Trophoblast cell (in vitro differentiated cells and primary cell): Measurements from ENCODE around the gene PLG.
"Not testable (repeated sequence)": the region's sequence is repeated elsewhere in the genome, so short reads cannot be mapped to it uniquely, and the experiment has no call there.

Source experiments
- DNase-seq, 2 donors: peaks; one replicate each; pipeline ENCODE4 v3.0.0-alpha.2; 2016
- H2AFZ ChIP-seq: 2 replicates; pipeline ENCODE4 v1.6.1; 2013; ENCODE audit warnings: low read length, moderate library complexity, mild to moderate bottlenecking; ENCODE audit not compliant: insufficient read depth, poor library complexity
- H2AK5ac ChIP-seq: 2 replicates; pipeline ENCODE4 v1.6.1; 2013; ENCODE audit warnings: mild to moderate bottlenecking, low read length
- H2BK120ac ChIP-seq: 2 replicates; pipeline ENCODE4 v1.6.1; 2013; ENCODE audit warnings: low read length, mild to moderate bottlenecking, moderate library complexity; ENCODE audit not compliant: insufficient read depth, poor library complexity
- H2BK12ac ChIP-seq: 2 replicates; pipeline ENCODE4 v1.6.1; 2013; ENCODE audit warnings: mild to moderate bottlenecking, low read length, moderate library complexity
- H2BK5ac ChIP-seq: 2 replicates; pipeline ENCODE4 v1.6.1; 2013; ENCODE audit warnings: low read length, low read depth, moderate library complexity, mild to moderate bottlenecking; ENCODE audit not compliant: poor library complexity
- H3K14ac ChIP-seq: 2 replicates; pipeline ENCODE4 v1.6.1; 2013; ENCODE audit warnings: mild to moderate bottlenecking, low read length
- H3K18ac ChIP-seq: 2 replicates; pipeline ENCODE4 v1.6.1; 2013; ENCODE audit warnings: mild to moderate bottlenecking, low read length
- H3K23ac ChIP-seq: 2 replicates; pipeline ENCODE4 v1.6.1; 2013; ENCODE audit warnings: low read length
- H3K27ac ChIP-seq: 2 replicates; pipeline ENCODE4 v1.5.1; 2013; ENCODE audit warnings: low read depth, mild to moderate bottlenecking, inconsistent platforms, low read length, moderate library complexity
- H3K27me3 ChIP-seq: 2 replicates; pipeline ENCODE4 v1.6.1; 2013; ENCODE audit warnings: inconsistent platforms, mild to moderate bottlenecking, low read length, moderate library complexity; ENCODE audit not compliant: insufficient read depth
- H3K36me3 ChIP-seq, 2 experiments: 1 replicate in 1 of 2; 2 replicates in 1 of 2; pipeline ENCODE4 v1.6.1; 2013; ENCODE audit warnings: low read length in 2 of 2, mild to moderate bottlenecking in 2 of 2, moderate library complexity in 1 of 2; ENCODE audit not compliant: insufficient read depth in 2 of 2, control insufficient read depth in 1 of 2
- H3K4ac ChIP-seq: 2 replicates; pipeline ENCODE4 v1.6.1; 2013; ENCODE audit warnings: low read depth, mild to moderate bottlenecking, low read length, moderate library complexity
- H3K4me1 ChIP-seq, 2 experiments: 1 replicate in 1 of 2; 2 replicates in 1 of 2; pipeline ENCODE4 v1.6.1; 2013; ENCODE audit warnings: low read length in 2 of 2, mild to moderate bottlenecking in 2 of 2, moderate library complexity in 1 of 2; ENCODE audit not compliant: insufficient read depth in 2 of 2, control insufficient read depth in 1 of 2
- H3K4me2 ChIP-seq: 2 replicates; pipeline ENCODE4 v1.6.1; 2013; ENCODE audit warnings: inconsistent platforms, mild to moderate bottlenecking, low read length, moderate library complexity
- H3K4me3 ChIP-seq: 2 replicates; pipeline ENCODE4 v1.5.1; 2013; ENCODE audit warnings: mild to moderate bottlenecking, low read depth, low read length, inconsistent platforms
- H3K79me1 ChIP-seq: one replicate; pipeline ENCODE4 v1.6.1; 2013; ENCODE audit warnings: low read length
- H3K79me2 ChIP-seq: 2 replicates; pipeline ENCODE4 v1.6.1; 2013; ENCODE audit warnings: low read length, mild to moderate bottlenecking; ENCODE audit not compliant: control insufficient read depth, insufficient read depth, poor library complexity
- H3K9ac ChIP-seq: 2 replicates; pipeline ENCODE4 v1.6.1; 2013; ENCODE audit warnings: mild to moderate bottlenecking, low read length
- H3K9me3 ChIP-seq: 2 replicates; pipeline ENCODE4 v1.6.1; 2013; ENCODE audit warnings: low read depth, mild to moderate bottlenecking, control low read depth, inconsistent platforms, low read length; ENCODE audit not compliant: insufficient read depth
- H4K12ac ChIP-seq: 2 replicates; pipeline ENCODE4 v1.6.1; 2013; ENCODE audit warnings: low read depth, mild to moderate bottlenecking, low read length, moderate library complexity
- H4K8ac ChIP-seq: 2 replicates; pipeline ENCODE4 v1.6.1; 2013; ENCODE audit warnings: low read depth, mild to moderate bottlenecking, low read length, moderate library complexity
- H4K91ac ChIP-seq: one replicate; pipeline ENCODE4 v1.6.1; 2013; ENCODE audit warnings: low read depth, mild to moderate bottlenecking, low read length, moderate library complexity
- WGBS: extraction: QIAGEN DNeasy Blood & Tissue Kit; methylation state at CpG from one replicate; pipeline ENCODE4 v1.1.7; 2013; ENCODE audit warnings: missing lambda C conversion rate; ENCODE audit not compliant: insufficient read length, insufficient coverage; ENCODE audit errors: extremely low coverage; 5-methylcytosine and 5-hydroxymethylcytosine counted together

The PLG gene

GRCh38 chr6:160697826-160698225 is 4.2 kb upstream of the PLG start:
- Histone ChIP-seq H4K8ac (no peak overlapping the region), H3K23ac (no peak overlapping the region), H3K9me3 (no peaks in the 10 kb centered on the region), H2BK120ac (no peak overlapping the region), H4K91ac (no peak overlapping the region), H2AFZ (no peak overlapping the region), H3K4me3 (no peak overlapping the region), H3K4ac (no peak overlapping the region), H3K9ac (no peak overlapping the region), H3K4me1 (no peaks in the 10 kb centered on the region), H3K27ac (no peak overlapping the region), H2BK12ac (no peak overlapping the region), H3K79me2 (no peaks in the 10 kb centered on the region), H3K4me2 (no peak overlapping the region), H3K14ac (no peak overlapping the region), H3K18ac (no peak overlapping the region), H3K36me3 (no peaks in the 10 kb centered on the region), H3K27me3 (no peaks in the 10 kb centered on the region), H2BK5ac (no peak overlapping the region), H3K79me1 (no peaks in the 10 kb centered on the region), H2AK5ac (no peak overlapping the region), H4K12ac (no peak overlapping the region)
- DNase-seq: no peak
- no CpG with 5 or more reads among the region's 6 CpGs for WGBS

- not testable (repeated sequence) for H3K79me1 ChIP-seq, H4K8ac ChIP-seq, H3K4me1 ChIP-seq, H3K9ac ChIP-seq, H3K4me2 ChIP-seq, H3K27ac ChIP-seq, H3K79me2 ChIP-seq, H2AK5ac ChIP-seq, H2BK120ac ChIP-seq, H4K91ac ChIP-seq, H2BK5ac ChIP-seq, H3K4me3 ChIP-seq, H4K12ac ChIP-seq, H3K36me3 ChIP-seq, H3K27me3 ChIP-seq, H3K4ac ChIP-seq, H3K9me3 ChIP-seq, H3K23ac ChIP-seq, H2AFZ ChIP-seq, H3K18ac ChIP-seq, H2BK12ac ChIP-seq, DNase-seq, H3K14ac ChIP-seq
- no CpG with 5 or more reads among the region's 7 CpGs for WGBS
Measured at GRCh38 chr6:160704688-160705087, 2.6 kb downstream of the PLG start.

GRCh38 chr6:160708993-160709392 is 6.9 kb downstream of the PLG start:
- not testable (repeated sequence) for H3K27me3 ChIP-seq, H2AK5ac ChIP-seq, H3K4me1 ChIP-seq, H3K36me3 ChIP-seq, H3K9ac ChIP-seq, H3K4ac ChIP-seq, H3K79me2 ChIP-seq, H4K12ac ChIP-seq, H3K4me3 ChIP-seq, H4K8ac ChIP-seq, H4K91ac ChIP-seq, H3K9me3 ChIP-seq, H3K23ac ChIP-seq, H3K27ac ChIP-seq, DNase-seq, H2AFZ ChIP-seq, H3K4me2 ChIP-seq, H2BK120ac ChIP-seq, H3K79me1 ChIP-seq, H3K14ac ChIP-seq, H2BK12ac ChIP-seq, H3K18ac ChIP-seq, H2BK5ac ChIP-seq

- H3K23ac ChIP-seq: no peak overlapping the region
- DNase-seq: peak in 1 of 2 donors; percentile 17
- H3K4me2 ChIP-seq: no peak overlapping the region
- no peak overlapping the region for H3K9ac ChIP-seq
- no peak overlapping the region for H2BK120ac ChIP-seq
- no peak overlapping the region for H3K4me3 ChIP-seq
- no peak overlapping the region for H3K18ac ChIP-seq
- no peaks in the 10 kb centered on the region for H3K9me3 ChIP-seq
- H4K8ac ChIP-seq: no peak overlapping the region
- no peak overlapping the region for H2BK12ac ChIP-seq
- no peaks in the 10 kb centered on the region for H3K36me3 ChIP-seq
- H2AK5ac ChIP-seq: no peak overlapping the region
- H3K79me1 ChIP-seq: no peaks in the 10 kb centered on the region
- H3K79me2 ChIP-seq: no peaks in the 10 kb centered on the region
- no peak overlapping the region for H2AFZ ChIP-seq
- H3K4me1 ChIP-seq: peaks cover 3 to 4% of the 10 kb centered on the region in 2 experiments
- no peak overlapping the region for H3K4ac ChIP-seq
- no peak overlapping the region for H2BK5ac ChIP-seq
- H3K14ac ChIP-seq: no peak overlapping the region
- H3K27me3 ChIP-seq: no peaks in the 10 kb centered on the region
- H4K91ac ChIP-seq: no peak overlapping the region
- H4K12ac ChIP-seq: no peak overlapping the region
- peak overlapping the region; percentile 33 for H3K27ac ChIP-seq
- WGBS: no CpG with 5 or more reads among the region's 5 CpGs
Measured at GRCh38 chr6:160714731-160715316, 12.8 kb downstream of the PLG start.
